GM18868 (cell line): Measurements from ENCODE around the gene TMC1.
"Not testable (repeated sequence)": the region's sequence is repeated elsewhere in the genome, so short reads cannot be mapped to it uniquely, and the experiment has no call there.

Experiments used
- ATAC-seq: cut with Tn5 transposase; IDR thresholded peaks from one replicate; pipeline ENCODE4 v1.9.1; 2021; ENCODE audit warnings: mild to moderate bottlenecking, moderate library complexity; ENCODE audit not compliant: unreplicated experiment

The TMC1 gene

GRCh38 chr9:72749276-72749675 lies 227.9 kb downstream of the TMC1 start:
- no peak for ATAC-seq

GRCh38 chr9:72751541-72751940 lies 230.1 kb downstream of the TMC1 start:
- no peak for ATAC-seq

- no peak for ATAC-seq
These were observed 232.0 kb downstream of the TMC1 start for GRCh38 chr9:72753266-72753893.

- no peak for ATAC-seq
These were observed 234.4 kb downstream of the TMC1 start for GRCh38 chr9:72755836-72756235.

GRCh38 chr9:72758944-72759343 lies 237.5 kb downstream of the TMC1 start:
- ATAC-seq = no peak

- ATAC-seq = no peak
These were observed 241.6 kb downstream of the TMC1 start for GRCh38 chr9:72763022-72763421.

GRCh38 chr9:72769546-72769945 lies 248.1 kb downstream of the TMC1 start:
- ATAC-seq = no peak

- no peak for ATAC-seq
These were observed 251.3 kb downstream of the TMC1 start for GRCh38 chr9:72772661-72773060.

GRCh38 chr9:72773570-72773969 lies 252.2 kb downstream of the TMC1 start:
- peak; percentile 70 for ATAC-seq

GRCh38 chr9:72775570-72775969 lies 254.2 kb downstream of the TMC1 start:
- ATAC-seq = no peak

GRCh38 chr9:72779614-72780013 lies 258.2 kb downstream of the TMC1 start:
- no peak for ATAC-seq

GRCh38 chr9:72786948-72787347 lies 265.5 kb downstream of the TMC1 start:
- no peak for ATAC-seq

- no peak for ATAC-seq
These were observed 267.7 kb downstream of the TMC1 start for GRCh38 chr9:72788966-72789735.

- ATAC-seq = no peak
These were observed 268.5 kb downstream of the TMC1 start for GRCh38 chr9:72789885-72790284.

- ATAC-seq = no peak
These were observed 269.6 kb downstream of the TMC1 start for GRCh38 chr9:72790989-72791388.

GRCh38 chr9:72791436-72791835 lies 270.0 kb downstream of the TMC1 start:
- no peak for ATAC-seq

- ATAC-seq = no peak
These were observed 273.5 kb downstream of the TMC1 start for GRCh38 chr9:72794946-72795345.

GRCh38 chr9:72800328-72800994 lies 279.1 kb downstream of the TMC1 start:
- ATAC-seq = no peak

- no peak for ATAC-seq
These were observed 283.8 kb downstream of the TMC1 start for GRCh38 chr9:72805238-72805637.

GRCh38 chr9:72806313-72806809 lies 285.0 kb downstream of the TMC1 start:
- ATAC-seq = not testable (repeated sequence)

GRCh38 chr9:72807765-72808445 lies 286.5 kb downstream of the TMC1 start:
- peak; percentile 69 for ATAC-seq
